ENCODE results near the gene PDE1A.

GRCh38 chr2:182379241-182379640 is 47.6 kb downstream of the PDE1A start:
- no peak for TF ChIP-seq CTCF (IDR thresholded peaks at IDR 0.05)
- TF ChIP-seq POLR2A (IDR thresholded peaks at IDR 0.05): no peak
